Measurements from ENCODE around the gene CIROP. TPM values are rescaled to one million over a fixed set of nuclear protein-coding genes. Genes with fewer than 3 reads are reported as not detected.

Gene CIROP
- total RNA-seq, 1 donor from 2014 or later, result not detected

- ATAC-seq (ENCODE audit: low read depth) (no peak), DNase-seq (no peak)
- Mint-ChIP-seq H3K9me3 (no peaks in the 10 kb centered on the region), H3K4me3 (no peak overlapping the region), H3K36me3 (ENCODE audit: low read depth) (peaks cover 81% of the 10 kb centered on the region), H3K27me3 (no peaks in the 10 kb centered on the region), H3K27ac (no peak overlapping the region), H3K4me1 (peaks cover 2% of the 10 kb centered on the region)
- ChIA-PET POLR2A (interaction anchor here (1.0 to 1.2 kb wide), 2 partner anchors 8 to 12 kb away, joined by 4 to 5 read pairs; partner anchors contain the start of genes ACIN1 and C14orf119), CTCF (interaction anchor here (1.6 to 1.8 kb wide), 2 partner anchors 9 to 18 kb away, joined by 4 to 5 read pairs; no protein-coding TSS in a partner anchor)
- intact Hi-C loops (cut with micrococcal nuclease), result no loop called here
- TF ChIP-seq, protein P1, sequence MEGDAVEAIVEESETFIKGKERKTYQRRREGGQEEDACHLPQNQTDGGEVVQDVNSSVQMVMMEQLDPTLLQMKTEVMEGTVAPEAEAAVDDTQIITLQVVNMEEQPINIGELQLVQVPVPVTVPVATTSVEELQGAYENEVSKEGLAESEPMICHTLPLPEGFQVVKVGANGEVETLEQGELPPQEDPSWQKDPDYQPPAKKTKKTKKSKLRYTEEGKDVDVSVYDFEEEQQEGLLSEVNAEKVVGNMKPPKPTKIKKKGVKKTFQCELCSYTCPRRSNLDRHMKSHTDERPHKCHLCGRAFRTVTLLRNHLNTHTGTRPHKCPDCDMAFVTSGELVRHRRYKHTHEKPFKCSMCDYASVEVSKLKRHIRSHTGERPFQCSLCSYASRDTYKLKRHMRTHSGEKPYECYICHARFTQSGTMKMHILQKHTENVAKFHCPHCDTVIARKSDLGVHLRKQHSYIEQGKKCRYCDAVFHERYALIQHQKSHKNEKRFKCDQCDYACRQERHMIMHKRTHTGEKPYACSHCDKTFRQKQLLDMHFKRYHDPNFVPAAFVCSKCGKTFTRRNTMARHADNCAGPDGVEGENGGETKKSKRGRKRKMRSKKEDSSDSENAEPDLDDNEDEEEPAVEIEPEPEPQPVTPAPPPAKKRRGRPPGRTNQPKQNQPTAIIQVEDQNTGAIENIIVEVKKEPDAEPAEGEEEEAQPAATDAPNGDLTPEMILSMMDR (IDR thresholded peaks at IDR 0.05), result no peak
These were observed 18.2 kb downstream of the CIROP start for GRCh38 chr14:23086565-23086964.

DNA sequence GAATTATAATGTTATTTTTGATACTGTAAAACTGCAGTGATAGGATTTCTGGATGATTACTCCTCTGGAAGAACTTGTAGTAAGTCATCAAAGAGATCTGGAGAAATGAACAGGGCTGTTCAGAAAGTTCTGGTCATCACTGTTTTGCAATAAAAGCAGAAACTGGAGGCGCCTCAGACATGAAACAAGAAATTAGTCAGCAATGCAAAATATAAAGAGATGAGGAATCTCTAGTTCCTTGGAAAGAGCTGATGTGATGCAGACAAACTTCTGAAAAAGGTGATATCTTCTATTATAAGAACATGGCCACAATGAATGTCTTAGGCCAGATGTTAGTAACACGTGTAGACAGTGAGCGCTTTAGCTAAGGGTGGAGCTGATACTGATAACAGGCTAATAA lies 19.3 kb downstream of the CIROP start:
- ChIA-PET CTCF (interaction anchor here (1.6 to 1.8 kb wide), 2 partner anchors 8 to 17 kb away, joined by 4 to 5 read pairs; no protein-coding TSS in a partner anchor), POLR2A (interaction anchor here (0.6 to 1.2 kb wide), 2 partner anchors 9 to 75 kb away, joined by 3 to 5 read pairs; partner anchors contain the start of genes ACIN1 and C14orf119)
- Mint-ChIP-seq H3K27me3 (no peaks in the 10 kb centered on the region), H3K9me3 (no peaks in the 10 kb centered on the region), H3K4me3 (no peak overlapping the region), H3K36me3 (ENCODE audit: low read depth) (peaks cover 87% of the 10 kb centered on the region), H3K27ac (no peak overlapping the region), H3K4me1 (peaks cover 2% of the 10 kb centered on the region)
- intact Hi-C loops (cut with micrococcal nuclease), result no loop called here
- DNase-seq, result no peak
- TF ChIP-seq, protein P1 (IDR thresholded peaks at IDR 0.05), result no peak
- no peak for ATAC-seq (ENCODE audit: low read depth)

DNA sequence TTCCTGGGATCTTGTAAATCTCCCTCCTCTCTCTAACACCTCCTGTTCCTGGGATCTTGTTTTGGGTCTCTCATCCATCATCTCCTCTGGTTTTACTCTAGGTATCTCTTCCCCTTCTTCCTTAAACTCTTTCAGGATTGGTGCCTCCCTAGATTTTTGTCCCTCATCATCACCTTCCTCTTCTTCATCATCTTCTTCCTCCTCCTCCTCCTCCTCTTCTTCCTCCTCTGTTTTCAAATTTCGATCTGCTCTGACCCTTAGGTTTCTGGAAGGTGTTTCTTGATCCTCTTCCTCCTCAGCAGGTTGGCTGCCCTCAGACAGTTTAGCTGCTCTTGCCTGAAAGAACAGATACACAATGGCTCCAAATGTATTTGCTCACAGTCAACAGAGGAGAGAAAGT lies 24.3 kb downstream of the CIROP start:
- H3K27me3 Mint-ChIP-seq, result no peaks in the 10 kb centered on the region
- CTCF ChIA-PET, result interaction anchor here (1.0 kb wide), 1 partner anchor 12 kb away, joined by 3 read pairs; no protein-coding TSS in a partner anchor
- H3K4me3 Mint-ChIP-seq, result no peak overlapping the region
- ATAC-seq (ENCODE audit: low read depth) (no peak), DNase-seq (no peak)
- peaks cover 84% of the 10 kb centered on the region for H3K36me3 Mint-ChIP-seq (ENCODE audit: low read depth)
- intact Hi-C loops (cut with micrococcal nuclease), result no loop called here
- peaks cover 3% of the 10 kb centered on the region for H3K4me1 Mint-ChIP-seq
- no peaks in the 10 kb centered on the region for H3K9me3 Mint-ChIP-seq
- POLR2A ChIA-PET, result interaction anchor here (0.7 to 1.0 kb wide), 2 partner anchors 14 to 87 kb away, joined by 3 read pairs; partner anchors contain the start of genes ACIN1 and C14orf119
- TF ChIP-seq, protein P1 (IDR thresholded peaks at IDR 0.05), result no peak
- no peak overlapping the region for H3K27ac Mint-ChIP-seq

DNA sequence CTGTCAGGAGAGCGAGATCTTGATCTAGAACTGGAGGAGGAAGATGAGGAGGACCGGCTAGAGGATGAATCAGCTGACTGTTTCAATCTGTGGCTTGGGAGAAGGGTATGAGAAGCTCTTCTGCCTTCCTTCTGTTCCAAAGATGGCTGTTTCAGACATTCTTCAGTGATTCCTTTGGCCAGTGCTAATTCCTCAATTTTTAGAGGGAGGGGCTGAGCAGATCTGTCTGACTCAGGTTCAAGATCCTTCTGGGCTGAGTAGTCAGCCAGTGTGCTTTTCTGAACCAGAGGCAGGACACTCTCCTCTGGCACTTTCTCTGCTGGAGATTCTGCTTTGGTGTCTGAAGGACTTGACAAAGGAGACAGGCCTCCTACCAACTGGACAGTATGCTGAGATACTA lies 25.1 kb downstream of the CIROP start:
- no peak for ATAC-seq (ENCODE audit: low read depth)
- Mint-ChIP-seq H3K36me3 (ENCODE audit: low read depth) (peaks cover 83% of the 10 kb centered on the region), H3K9me3 (no peaks in the 10 kb centered on the region), H3K4me1 (peaks cover 3% of the 10 kb centered on the region), H3K27me3 (no peaks in the 10 kb centered on the region), H3K27ac (no peak overlapping the region), H3K4me3 (no peak overlapping the region)
- no peak for DNase-seq
- ChIA-PET POLR2A (interaction anchor here (1.0 kb wide), 1 partner anchor 15 kb away, joined by 3 read pairs; the partner anchor contains the start of genes ACIN1 and C14orf119), CTCF (interaction anchor here (0.8 kb wide), 1 partner anchor 12 kb away, joined by 4 read pairs; no protein-coding TSS in a partner anchor)
- TF ChIP-seq, protein P1 (IDR thresholded peaks at IDR 0.05), result no peak
- intact Hi-C loops (cut with micrococcal nuclease), result loop anchor here (5.0 kb wide), 1 partner anchor 218 kb away; no protein-coding TSS in a partner anchor

DNA sequence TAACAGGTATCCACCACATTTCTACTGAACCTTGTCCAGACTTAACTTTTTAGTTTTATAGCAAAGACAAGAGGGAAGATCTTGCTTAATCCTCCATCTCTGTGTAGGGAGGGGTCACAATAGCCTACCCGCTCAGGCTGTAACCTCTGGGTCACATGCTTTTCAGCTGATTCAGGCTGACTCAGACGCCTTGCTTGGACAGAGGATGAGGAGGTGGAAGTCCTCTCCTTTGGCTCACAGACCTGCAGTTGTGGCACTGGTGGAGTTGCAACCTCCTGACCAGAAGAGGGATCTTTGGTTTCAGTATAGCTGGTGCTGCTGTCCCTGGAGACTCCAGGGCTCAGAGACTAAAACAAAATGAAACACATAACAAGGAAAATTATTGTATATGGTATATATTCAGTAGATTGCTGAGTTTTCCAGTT lies 26.1 kb downstream of the CIROP start:
- Mint-ChIP-seq H3K36me3 (ENCODE audit: low read depth) (peaks cover 86% of the 10 kb centered on the region), H3K9me3 (no peaks in the 10 kb centered on the region), H3K27ac (no peak overlapping the region), H3K4me1 (peaks cover 3% of the 10 kb centered on the region), H3K27me3 (no peaks in the 10 kb centered on the region), H3K4me3 (no peak overlapping the region)
- ATAC-seq (ENCODE audit: low read depth), result peak; percentile 18
- TF ChIP-seq, protein P1 (IDR thresholded peaks at IDR 0.05), result no peak
- ChIA-PET POLR2A (interaction anchor here (0.7 to 2.7 kb wide), 2 partner anchors 16 to 662 kb away, joined by 3 to 17 read pairs; partner anchors contain the start of genes ACIN1 and C14orf119), CTCF (interaction anchor here (1.3 to 3.5 kb wide), 10 partner anchors 8 to 107 kb away, joined by 3 to 35 read pairs (median 14); partner anchors contain the start of genes ACIN1, C14orf119 and SLC7A8)
- intact Hi-C loops (cut with micrococcal nuclease), result loop anchor here (5.0 kb wide), 1 partner anchor 219 kb away; no protein-coding TSS in a partner anchor
- DNase-seq, result no peak
